Keratinocyte (primary cell): ENCODE measurements around the gene FGD1. TPM values are rescaled to one million over a fixed set of nuclear protein-coding genes. Genes with fewer than 3 reads are reported as not detected.

ENCODE experiments used
- DNase-seq: peaks from one replicate; pipeline ENCODE4 v3.0.0-alpha.2; 2011; ENCODE audit warnings: low read depth, missing footprints, low spot score
- FAIRE-seq: peaks from 2 replicates; lab custom pipeline; 2011; peaks lifted over from hg19 to GRCh38; lab: Jason Lieb, UNC
- H2AFZ ChIP-seq: 2 replicates; pipeline ENCODE4 v1.6.0; 2012; ENCODE audit warnings: low read length, control low read depth, inconsistent platforms; ENCODE audit not compliant: control insufficient read depth
- H3K27ac ChIP-seq: 2 replicates; pipeline ENCODE4 v1.5.1; 2011; ENCODE audit warnings: low read length; ENCODE audit not compliant: control insufficient read depth, insufficient read depth
- H3K27me3 ChIP-seq: 3 replicates; pipeline ENCODE4 v1.6.0; 2011; ENCODE audit warnings: low read length; ENCODE audit not compliant: control insufficient read depth, insufficient read depth; ENCODE audit errors: extremely low read depth
- H3K36me3 ChIP-seq, 2 experiments: 2 replicates in 1 of 2; 3 replicates in 1 of 2; pipeline ENCODE4 v1.5.1; 2011; ENCODE audit warnings: low read length in 2 of 2, mild to moderate bottlenecking in 1 of 2; ENCODE audit not compliant: control insufficient read depth in 2 of 2, insufficient read depth in 2 of 2; ENCODE audit errors: extremely low read depth in 1 of 2
- H3K4me1 ChIP-seq: 3 replicates; pipeline ENCODE4 v1.5.1; 2011; ENCODE audit warnings: low read length; ENCODE audit not compliant: control insufficient read depth, insufficient read depth; ENCODE audit errors: extremely low read depth
- H3K4me2 ChIP-seq: 3 replicates; pipeline ENCODE4 v1.6.0; 2011; ENCODE audit warnings: low read depth, low read length; ENCODE audit not compliant: control insufficient read depth, insufficient read depth; ENCODE audit errors: extremely low read depth
- H3K4me3 ChIP-seq, 3 experiments: fragments of 200-600 bp in 1 of 3; sonication (generic) in 1 of 3; 2 replicates in 2 of 3; 3 replicates in 1 of 3; pipeline ENCODE4 v1.5.1; 2011 to 2016; ENCODE audit warnings: low read length in 3 of 3, mild to moderate bottlenecking in 3 of 3, control low read depth in 2 of 3, inconsistent platforms in 1 of 3, low read depth in 1 of 3, mixed read lengths in 1 of 3, mixed run types in 1 of 3, moderate library complexity in 1 of 3; ENCODE audit not compliant: control insufficient read depth in 2 of 3, insufficient read depth in 2 of 3; ENCODE audit errors: extremely low read depth in 1 of 3
- H3K79me2 ChIP-seq: 2 replicates; pipeline ENCODE4 v1.6.0; 2012; ENCODE audit warnings: low read length; ENCODE audit not compliant: control insufficient read depth, insufficient read depth
- H3K9ac ChIP-seq: 3 replicates; pipeline ENCODE4 v1.6.0; 2011; ENCODE audit warnings: low read length; ENCODE audit not compliant: control insufficient read depth, insufficient read depth; ENCODE audit errors: extremely low read depth
- H3K9me1 ChIP-seq: 3 replicates; pipeline ENCODE4 v1.6.0; 2011; ENCODE audit warnings: low read length; ENCODE audit not compliant: control insufficient read depth, insufficient read depth; ENCODE audit errors: extremely low read depth
- H3K9me3 ChIP-seq: 2 replicates; pipeline ENCODE4 v1.5.1; 2012; ENCODE audit warnings: low read depth, low read length; ENCODE audit not compliant: control insufficient read depth
- H4K20me1 ChIP-seq: 3 replicates; pipeline ENCODE4 v1.6.0; 2011; ENCODE audit warnings: low read length; ENCODE audit not compliant: control insufficient read depth, insufficient read depth; ENCODE audit errors: extremely low read depth
- EZH2 ChIP-seq: IDR thresholded peaks from one replicate; pipeline ENCODE4 v1.6.1; 2012; ENCODE audit warnings: inconsistent platforms, mild to moderate bottlenecking, low read length, moderate library complexity
- dilution Hi-C: fragments of 300-500 bp; cut with MboI; formaldehyde crosslinking; loops from one replicate; pipeline ENCODE4 v1.7.0; 2020; ENCODE audit warnings: low sequenced_read_pairs; ENCODE audit not compliant: extremely low pct_ligation_motif_present
- polyA plus RNA-seq, 5 experiments: library from polyadenylated mRNA; depleted of rRNA in 3 of 5; stranded (reverse) in 3 of 5; stranded (forward) in 1 of 5; unstranded in 1 of 5; fragments of >200 nt; gene quantifications; 1 replicate in 1 of 5; 2 replicates in 3 of 5; 3 replicates in 1 of 5; pipeline versions ENCODE4 v1.2.1 to v1.2.3, GENCODE V29; 2011 to 2012; ENCODE audit warnings: missing spikeins in 2 of 5, low read depth in 1 of 5, low replicate concordance in 1 of 5
- TF ChIP-seq, protein P1 (sequence below), 3 experiments: IDR thresholded peaks in 1 of 3; conservative IDR thresholded peaks in 1 of 3; optimal IDR thresholded peaks in 1 of 3; 2 replicates in 2 of 3; 3 replicates in 1 of 3; pipeline versions ENCODE3 to v1.5.1; 2011; ENCODE audit warnings: low read length in 3 of 3, mild to moderate bottlenecking in 3 of 3, moderate library complexity in 2 of 3, control low read depth in 1 of 3, inconsistent platforms in 1 of 3; ENCODE audit not compliant: insufficient read depth in 2 of 3; ENCODE audit errors: extremely low read depth in 1 of 3

The FGD1 gene
- polyA plus RNA-seq, 1 donor (not counting 4 experiments of a cell fraction or from before 2014, with no cell fraction given), result 2.9 TPM

DNA sequence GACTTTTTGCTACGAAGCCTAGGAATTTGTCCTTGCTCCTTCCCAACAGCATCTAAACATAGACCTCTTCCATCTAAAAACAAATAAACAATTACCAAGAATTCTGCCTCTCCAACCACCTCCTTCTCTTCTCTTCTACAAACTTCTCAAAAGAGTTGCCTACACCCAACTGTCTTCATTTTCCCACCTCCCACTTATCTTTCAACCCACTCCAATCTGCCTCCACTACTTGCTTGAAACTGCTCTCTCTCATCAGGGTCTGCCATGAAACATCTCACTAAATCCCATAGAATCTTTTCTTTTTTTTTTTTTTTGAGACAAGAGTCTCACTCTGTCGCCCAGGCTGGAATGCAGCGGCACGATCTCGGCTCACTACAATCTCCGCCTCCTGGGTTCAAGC is 902 bp upstream of the FGD1 start:
- Histone ChIP-seq H3K9ac (no peak overlapping the region), H3K79me2 (peaks cover 10% of the 10 kb centered on the region), H4K20me1 (no peaks in the 10 kb centered on the region), H3K27ac (no peak overlapping the region), H3K27me3 (no peaks in the 10 kb centered on the region), H3K4me3 (no peak overlapping the region), H3K9me3 (no peaks in the 10 kb centered on the region), H3K36me3 (no peaks in the 10 kb centered on the region), H3K4me2 (no peak overlapping the region), H3K9me1 (no peaks in the 10 kb centered on the region), H3K4me1 (peaks cover 4% of the 10 kb centered on the region), H2AFZ (no peak overlapping the region)
- dilution Hi-C loops, result no loop called here
- TF ChIP-seq, protein P1, sequence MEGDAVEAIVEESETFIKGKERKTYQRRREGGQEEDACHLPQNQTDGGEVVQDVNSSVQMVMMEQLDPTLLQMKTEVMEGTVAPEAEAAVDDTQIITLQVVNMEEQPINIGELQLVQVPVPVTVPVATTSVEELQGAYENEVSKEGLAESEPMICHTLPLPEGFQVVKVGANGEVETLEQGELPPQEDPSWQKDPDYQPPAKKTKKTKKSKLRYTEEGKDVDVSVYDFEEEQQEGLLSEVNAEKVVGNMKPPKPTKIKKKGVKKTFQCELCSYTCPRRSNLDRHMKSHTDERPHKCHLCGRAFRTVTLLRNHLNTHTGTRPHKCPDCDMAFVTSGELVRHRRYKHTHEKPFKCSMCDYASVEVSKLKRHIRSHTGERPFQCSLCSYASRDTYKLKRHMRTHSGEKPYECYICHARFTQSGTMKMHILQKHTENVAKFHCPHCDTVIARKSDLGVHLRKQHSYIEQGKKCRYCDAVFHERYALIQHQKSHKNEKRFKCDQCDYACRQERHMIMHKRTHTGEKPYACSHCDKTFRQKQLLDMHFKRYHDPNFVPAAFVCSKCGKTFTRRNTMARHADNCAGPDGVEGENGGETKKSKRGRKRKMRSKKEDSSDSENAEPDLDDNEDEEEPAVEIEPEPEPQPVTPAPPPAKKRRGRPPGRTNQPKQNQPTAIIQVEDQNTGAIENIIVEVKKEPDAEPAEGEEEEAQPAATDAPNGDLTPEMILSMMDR (optimal IDR thresholded peaks at IDR 0.05 in 1 of 3, IDR thresholded peaks at IDR 0.05 in 1 of 3, conservative IDR thresholded peaks at IDR 0.05 in 1 of 3; ENCODE audit: extremely low read depth in 1 of 3, insufficient read depth in 2 of 3, low read length in 3 of 3), result no peak
- TF ChIP-seq EZH2, result no peak
- FAIRE-seq (no peak), DNase-seq (no peak)

DNA sequence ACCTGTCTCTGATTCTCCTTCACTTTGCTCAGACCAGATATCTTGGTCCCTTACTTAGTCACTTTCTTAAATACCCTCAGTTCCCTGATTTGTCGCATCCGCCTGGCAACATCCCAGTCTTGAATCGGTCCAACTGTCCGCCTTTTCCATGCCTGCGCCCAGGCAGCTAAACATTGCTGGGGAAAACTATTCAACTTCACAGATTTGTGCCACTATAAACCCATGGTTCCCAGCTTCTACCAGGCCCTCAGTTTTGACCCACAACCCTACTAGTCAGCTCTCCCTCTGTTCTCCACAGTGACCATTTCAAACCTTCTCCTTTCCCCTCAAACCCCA is 451 bp upstream of the FGD1 start:
- Histone ChIP-seq H3K4me2 (peak overlapping the region; percentile 37), H3K9ac (no peak overlapping the region), H3K4me1 (peaks cover 6% of the 10 kb centered on the region), H3K9me3 (no peaks in the 10 kb centered on the region), H3K27ac (no peak overlapping the region), H3K9me1 (no peaks in the 10 kb centered on the region), H3K36me3 (no peaks in the 10 kb centered on the region), H3K27me3 (no peaks in the 10 kb centered on the region), H4K20me1 (no peaks in the 10 kb centered on the region), H3K79me2 (peaks cover 11% of the 10 kb centered on the region), H2AFZ (peak overlapping the region; percentile 47), H3K4me3 (no peak overlapping the region)
- DNase-seq (no peak), FAIRE-seq (no peak)
- TF ChIP-seq, protein P1 (optimal IDR thresholded peaks at IDR 0.05 in 1 of 3, IDR thresholded peaks at IDR 0.05 in 1 of 3, conservative IDR thresholded peaks at IDR 0.05 in 1 of 3; ENCODE audit: extremely low read depth in 1 of 3, insufficient read depth in 2 of 3, low read length in 3 of 3), result no peak
- TF ChIP-seq EZH2, result no peak
- dilution Hi-C loops, result no loop called here
